GM21528 (cell line): ENCODE data around the gene ENDOV.
A peak's percentile ranks its signal among the peaks of the same experiment; 100 is the strongest.

Experiments
- ATAC-seq: cut with Tn5 transposase; IDR thresholded peaks from one replicate; pipeline ENCODE4 v1.9.1; 2021; ENCODE audit warnings: mild to moderate bottlenecking, moderate library complexity; ENCODE audit not compliant: unreplicated experiment, low FRiP score

The ENDOV gene

GRCh38 chr17:80445726-80446110 lies 30.8 kb downstream of the ENDOV start:
- ATAC-seq, result no peak

GRCh38 chr17:80446645-80447405 lies 31.9 kb downstream of the ENDOV start:
- no peak for ATAC-seq

GRCh38 chr17:80447790-80448189 lies 32.8 kb downstream of the ENDOV start:
- no peak for ATAC-seq

- no peak for ATAC-seq
Observed at GRCh38 chr17:80449194-80449929, 34.4 kb downstream of the ENDOV start.

- no peak for ATAC-seq
Observed at GRCh38 chr17:80449930-80450576, 35.1 kb downstream of the ENDOV start.

GRCh38 chr17:80451104-80451775 lies 36.3 kb downstream of the ENDOV start:
- ATAC-seq, result no peak

GRCh38 chr17:80452173-80452915 lies 37.4 kb downstream of the ENDOV start:
- no peak for ATAC-seq

GRCh38 chr17:80453126-80453997 lies 38.4 kb downstream of the ENDOV start:
- ATAC-seq, result no peak

- no peak for ATAC-seq
Observed at GRCh38 chr17:80453998-80454556, 39.1 kb downstream of the ENDOV start.

- peak; percentile 78 for ATAC-seq
Observed at GRCh38 chr17:80454557-80455335, 39.8 kb downstream of the ENDOV start.

- ATAC-seq, result no peak
Observed at GRCh38 chr17:80455336-80455710, 40.4 kb downstream of the ENDOV start.

GRCh38 chr17:80455784-80456183 lies 40.8 kb downstream of the ENDOV start:
- no peak for ATAC-seq

- no peak for ATAC-seq
Observed at GRCh38 chr17:80456465-80457235, 41.7 kb downstream of the ENDOV start.

- no peak for ATAC-seq
Observed at GRCh38 chr17:80457236-80457856, 42.4 kb downstream of the ENDOV start.

GRCh38 chr17:80458016-80458415 lies 43.0 kb downstream of the ENDOV start:
- no peak for ATAC-seq

- ATAC-seq, result no peak
Observed at GRCh38 chr17:80459234-80459633, 44.3 kb downstream of the ENDOV start.

GRCh38 chr17:80460429-80460834 lies 45.5 kb downstream of the ENDOV start:
- no peak for ATAC-seq
